Measurements from ENCODE around the gene EARS2.

GRCh38 chr16:23562505-23562904 is 5.4 kb upstream of the EARS2 start:
- TF ChIP-seq CTCF (IDR thresholded peaks at IDR 0.05; ENCODE audit: insufficient read depth, low read length, poor library complexity, severe bottlenecking), result no peak
- TF ChIP-seq EZH2phosphoT487 (conservative IDR thresholded peaks at IDR 0.05; ENCODE audit: low read length), result no peak
